Uterus (tissue), 4 donors: Measurements from ENCODE around the gene CYP1A1. TPM values are rescaled to one million over a fixed set of nuclear protein-coding genes. Genes with fewer than 3 reads are reported as not detected.

Experiments
- DNase-seq, 2 donors: peaks; one replicate each; pipeline ENCODE4 v3.0.0-alpha.2; 2019 to 2020
- H3K27ac ChIP-seq, 2 donors: fragments of 200-600 bp; sonication (generic); 1 replicate in 1 of 2; 2 replicates in 1 of 2; pipeline ENCODE4 v1.5.1; 2016 to 2018
- H3K27me3 ChIP-seq, 2 donors: fragments of 200-600 bp; sonication (generic); one replicate each; pipeline ENCODE4 v1.5.1; 2018 to 2019; ENCODE audit warnings: control low read depth in 1 of 2
- H3K36me3 ChIP-seq, 2 donors: fragments of 200-600 bp; sonication (generic); one replicate each; pipeline ENCODE4 v1.5.1; 2019; ENCODE audit warnings: control low read depth in 1 of 2
- H3K4me1 ChIP-seq, 2 donors: fragments of 200-600 bp; sonication (generic); one replicate each; pipeline ENCODE4 v1.5.1; 2018 to 2019; ENCODE audit warnings: control low read depth in 1 of 2
- H3K4me3 ChIP-seq, 2 donors: fragments of 200-600 bp; sonication (generic); 1 replicate in 1 of 2; 2 replicates in 1 of 2; pipeline ENCODE4 v1.5.1; 2018 to 2019; ENCODE audit warnings: mild to moderate bottlenecking in 1 of 2
- H3K9me3 ChIP-seq, 2 donors: fragments of 200-600 bp; sonication (generic); one replicate each; pipeline ENCODE4 v1.5.1; 2019; ENCODE audit warnings: control low read depth in 1 of 2
- POLR2A ChIP-seq, 2 donors: fragments of 450-650 bp; IDR thresholded peaks; one replicate each; pipeline ENCODE4 v1.6.1; 2016; ENCODE audit warnings: antibody characterized with exemption in 2 of 2, mild to moderate bottlenecking in 1 of 2, moderate library complexity in 1 of 2
- intact Hi-C: fragments of 100-400 bp; cut with DNase I; formaldehyde crosslinking; loops from one replicate; pipeline ENCODE4 v1.15.1; 2023; ENCODE audit warnings: low total_unique reads
- total RNA-seq, 4 donors: library from RNA; depleted of rRNA in 3 of 4; stranded (reverse); fragments of >200 nt in 3 of 4; gene quantifications; one replicate each; pipeline versions ENCODE4 v1.1.0 to v1.2.4, GENCODE V29; 2014 to 2023
- TF ChIP-seq, protein P1 (sequence below), 4 experiments: fragments of 200-600 bp in 2 of 4; fragments of 450-650 bp in 2 of 4; sonication (generic) in 2 of 4; IDR thresholded peaks; one replicate each; pipeline ENCODE4 v1.5.1; 2016 to 2019; ENCODE audit warnings: antibody characterized with exemption in 4 of 4, mild to moderate bottlenecking in 2 of 4, moderate library complexity in 1 of 4
- donor health status: DM: yes; HTN: yes; CAD: no.

The CYP1A1 gene
- total RNA-seq, 4 donors from 2014 or later: 0.29 to 6.2 TPM; not detected in 2

GRCh38 chr15:74726774-74727164 is 1.4 kb upstream of the CYP1A1 start:
- TF ChIP-seq POLR2A (IDR thresholded peaks at IDR 0.05): no peak
- TF ChIP-seq, protein P1, sequence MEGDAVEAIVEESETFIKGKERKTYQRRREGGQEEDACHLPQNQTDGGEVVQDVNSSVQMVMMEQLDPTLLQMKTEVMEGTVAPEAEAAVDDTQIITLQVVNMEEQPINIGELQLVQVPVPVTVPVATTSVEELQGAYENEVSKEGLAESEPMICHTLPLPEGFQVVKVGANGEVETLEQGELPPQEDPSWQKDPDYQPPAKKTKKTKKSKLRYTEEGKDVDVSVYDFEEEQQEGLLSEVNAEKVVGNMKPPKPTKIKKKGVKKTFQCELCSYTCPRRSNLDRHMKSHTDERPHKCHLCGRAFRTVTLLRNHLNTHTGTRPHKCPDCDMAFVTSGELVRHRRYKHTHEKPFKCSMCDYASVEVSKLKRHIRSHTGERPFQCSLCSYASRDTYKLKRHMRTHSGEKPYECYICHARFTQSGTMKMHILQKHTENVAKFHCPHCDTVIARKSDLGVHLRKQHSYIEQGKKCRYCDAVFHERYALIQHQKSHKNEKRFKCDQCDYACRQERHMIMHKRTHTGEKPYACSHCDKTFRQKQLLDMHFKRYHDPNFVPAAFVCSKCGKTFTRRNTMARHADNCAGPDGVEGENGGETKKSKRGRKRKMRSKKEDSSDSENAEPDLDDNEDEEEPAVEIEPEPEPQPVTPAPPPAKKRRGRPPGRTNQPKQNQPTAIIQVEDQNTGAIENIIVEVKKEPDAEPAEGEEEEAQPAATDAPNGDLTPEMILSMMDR (IDR thresholded peaks at IDR 0.05): no peak
- H3K4me1 ChIP-seq: peaks cover 0 to 6% of the 10 kb centered on the region in 2 donors
- intact Hi-C loops: no loop called here
- H3K27ac ChIP-seq: no peak overlapping the region
- peak overlapping the region; percentile 40 to 43 for H3K4me3 ChIP-seq
- H3K27me3 ChIP-seq: peaks cover 0 to 5% of the 10 kb centered on the region in 2 donors
- DNase-seq: no peak
- H3K9me3 ChIP-seq: no peaks in the 10 kb centered on the region
- no peaks in the 10 kb centered on the region for H3K36me3 ChIP-seq

DNA sequence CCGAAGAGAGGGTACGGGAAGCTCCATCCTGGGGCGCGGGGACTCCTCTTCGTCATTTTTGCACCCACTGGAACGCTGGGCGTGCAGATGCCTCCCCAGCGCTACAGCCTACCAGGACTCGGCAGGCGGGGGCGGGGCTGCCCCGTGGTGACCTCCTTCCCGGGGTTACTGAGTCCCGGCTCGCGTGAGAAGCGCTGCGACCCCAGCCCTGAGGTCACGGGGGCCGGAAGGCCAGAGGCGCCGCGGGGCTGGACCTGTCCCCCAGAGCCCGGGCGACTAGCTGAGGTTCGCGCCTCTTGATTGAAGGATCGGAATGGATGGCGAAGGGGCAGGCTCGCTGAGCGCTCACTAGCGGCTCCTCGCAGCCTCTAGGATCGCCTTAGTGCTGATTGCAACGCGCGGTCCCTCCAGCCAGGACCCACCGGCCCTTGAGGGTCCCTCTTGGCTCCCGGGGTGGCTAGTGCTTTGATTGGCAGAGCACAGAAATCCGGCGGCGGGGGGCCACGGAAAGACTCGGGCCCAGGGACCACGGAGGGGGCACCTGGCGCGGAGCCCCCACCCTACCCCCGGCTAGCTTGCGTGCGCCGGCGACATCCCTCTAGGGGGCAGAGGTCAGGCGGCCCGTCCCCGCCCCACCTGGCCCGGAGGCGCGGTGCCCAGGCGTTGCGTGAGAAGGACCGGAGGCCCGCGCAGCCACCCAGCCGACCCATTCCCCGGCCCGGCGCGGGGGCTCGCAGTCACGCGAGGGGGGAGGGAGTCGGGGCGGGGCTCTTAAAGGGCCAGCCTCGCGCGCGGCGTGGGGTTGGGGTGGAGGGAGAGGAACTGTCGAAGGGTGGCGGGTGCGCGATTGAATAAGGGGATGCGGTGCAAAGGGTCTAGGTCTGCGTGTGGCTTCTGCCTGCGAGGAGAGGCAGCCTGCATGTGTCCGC is 781 bp upstream of the CYP1A1 start:
- Histone ChIP-seq H3K4me3 (peak overlapping the region; percentile 40 to 43), H3K9me3 (no peaks in the 10 kb centered on the region), H3K27me3 (peaks cover 0 to 5% of the 10 kb centered on the region in 2 donors), H3K36me3 (no peaks in the 10 kb centered on the region), H3K4me1 (peaks cover 0 to 6% of the 10 kb centered on the region in 2 donors), H3K27ac (no peak overlapping the region)
- intact Hi-C loops: no loop called here
- DNase-seq: peak in 1 of 2 donors; percentile 28
- TF ChIP-seq POLR2A (IDR thresholded peaks at IDR 0.05): no peak
- TF ChIP-seq, protein P1 (IDR thresholded peaks at IDR 0.05): no peak

DNA sequence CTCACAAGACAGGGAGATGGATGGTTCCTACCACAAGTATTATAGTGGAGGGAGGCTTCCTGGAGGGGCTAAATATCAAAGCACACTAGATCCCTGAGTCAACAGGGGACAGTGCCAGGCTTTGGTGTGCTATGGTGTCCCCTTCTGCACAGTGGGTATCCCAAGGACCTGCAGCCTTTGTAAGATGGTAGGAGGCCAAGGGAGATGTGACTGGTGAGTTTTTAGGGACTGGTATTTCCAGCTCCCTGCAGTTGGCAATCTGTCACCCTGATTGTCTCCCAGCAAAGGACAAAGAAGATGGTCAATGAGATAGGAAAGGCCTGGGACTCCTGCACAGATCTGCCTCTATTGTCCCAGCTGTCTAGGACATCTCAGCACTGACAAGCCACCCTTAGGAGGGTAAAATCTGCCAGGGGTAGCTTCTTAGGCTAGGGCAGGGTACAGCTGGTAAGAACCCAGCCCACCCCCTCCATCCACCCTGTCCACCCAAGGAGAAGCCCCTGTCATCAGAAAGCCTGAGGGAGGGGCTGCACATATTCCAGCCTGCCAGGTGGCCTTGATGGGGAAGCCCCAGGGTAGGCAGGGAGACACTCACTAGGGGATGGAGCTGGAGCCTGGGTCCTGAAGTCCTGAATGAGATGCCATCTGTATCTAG is 631 bp downstream of the CYP1A1 start:
- intact Hi-C loops: no loop called here
- peaks cover 0 to 5% of the 10 kb centered on the region in 2 donors for H3K27me3 ChIP-seq
- H3K4me1 ChIP-seq: peaks cover 0 to 6% of the 10 kb centered on the region in 2 donors
- H3K27ac ChIP-seq: no peak overlapping the region
- no peak for DNase-seq
- TF ChIP-seq, protein P1 (IDR thresholded peaks at IDR 0.05): no peak
- no peaks in the 10 kb centered on the region for H3K9me3 ChIP-seq
- no peaks in the 10 kb centered on the region for H3K36me3 ChIP-seq
- no peak overlapping the region for H3K4me3 ChIP-seq

DNA sequence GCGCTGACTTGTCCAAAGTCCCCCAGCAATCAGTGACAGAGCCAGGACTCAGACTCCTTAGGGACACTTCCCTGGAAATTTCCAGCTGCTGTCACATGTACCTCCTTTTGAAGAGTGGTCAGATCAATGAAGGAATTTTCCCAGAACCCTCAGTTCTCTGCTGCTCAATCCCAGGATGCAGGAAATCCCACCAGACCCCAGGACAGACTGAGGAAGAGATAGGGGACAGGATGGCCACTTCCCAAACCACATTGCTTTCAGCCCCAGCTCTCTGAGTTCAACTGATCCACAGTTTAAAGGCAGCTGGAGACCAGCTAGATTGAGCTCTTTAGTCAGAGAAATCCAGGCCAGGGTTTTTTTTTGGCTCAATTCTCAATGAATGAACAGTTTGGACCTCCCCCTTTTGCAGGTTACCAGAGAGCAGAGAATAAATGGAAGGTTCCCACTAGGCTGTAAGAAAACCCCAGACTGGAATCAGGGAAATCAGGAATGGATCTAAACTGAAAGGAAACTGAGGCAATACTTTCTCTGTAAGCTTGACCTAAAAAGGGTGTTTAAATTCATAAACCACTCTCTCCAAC is 1.5 kb downstream of the CYP1A1 start:
- H3K4me1 ChIP-seq: peaks cover 0 to 6% of the 10 kb centered on the region in 2 donors
- TF ChIP-seq POLR2A (IDR thresholded peaks at IDR 0.05): no peak
- TF ChIP-seq, protein P1 (IDR thresholded peaks at IDR 0.05): peak in 2 of 4 experiments; percentile 4 to 15
- no peaks in the 10 kb centered on the region for H3K36me3 ChIP-seq
- no peak overlapping the region for H3K27ac ChIP-seq
- H3K27me3 ChIP-seq: peaks cover 0 to 5% of the 10 kb centered on the region in 2 donors
- H3K4me3 ChIP-seq: no peak overlapping the region
- DNase-seq: no peak
- intact Hi-C loops: no loop called here
- no peaks in the 10 kb centered on the region for H3K9me3 ChIP-seq
